GM18502 (cell line): Measurements from ENCODE around the gene ABHD14A.
"Not testable (repeated sequence)": the region's sequence is repeated elsewhere in the genome, so short reads cannot be mapped to it uniquely, and the experiment has no call there.

ENCODE experiments used
- ATAC-seq: cut with Tn5 transposase; IDR thresholded peaks from one replicate; pipeline ENCODE4 v1.9.1; 2021; ENCODE audit warnings: mild to moderate bottlenecking; ENCODE audit not compliant: unreplicated experiment, poor library complexity

The ABHD14A gene

DNA sequence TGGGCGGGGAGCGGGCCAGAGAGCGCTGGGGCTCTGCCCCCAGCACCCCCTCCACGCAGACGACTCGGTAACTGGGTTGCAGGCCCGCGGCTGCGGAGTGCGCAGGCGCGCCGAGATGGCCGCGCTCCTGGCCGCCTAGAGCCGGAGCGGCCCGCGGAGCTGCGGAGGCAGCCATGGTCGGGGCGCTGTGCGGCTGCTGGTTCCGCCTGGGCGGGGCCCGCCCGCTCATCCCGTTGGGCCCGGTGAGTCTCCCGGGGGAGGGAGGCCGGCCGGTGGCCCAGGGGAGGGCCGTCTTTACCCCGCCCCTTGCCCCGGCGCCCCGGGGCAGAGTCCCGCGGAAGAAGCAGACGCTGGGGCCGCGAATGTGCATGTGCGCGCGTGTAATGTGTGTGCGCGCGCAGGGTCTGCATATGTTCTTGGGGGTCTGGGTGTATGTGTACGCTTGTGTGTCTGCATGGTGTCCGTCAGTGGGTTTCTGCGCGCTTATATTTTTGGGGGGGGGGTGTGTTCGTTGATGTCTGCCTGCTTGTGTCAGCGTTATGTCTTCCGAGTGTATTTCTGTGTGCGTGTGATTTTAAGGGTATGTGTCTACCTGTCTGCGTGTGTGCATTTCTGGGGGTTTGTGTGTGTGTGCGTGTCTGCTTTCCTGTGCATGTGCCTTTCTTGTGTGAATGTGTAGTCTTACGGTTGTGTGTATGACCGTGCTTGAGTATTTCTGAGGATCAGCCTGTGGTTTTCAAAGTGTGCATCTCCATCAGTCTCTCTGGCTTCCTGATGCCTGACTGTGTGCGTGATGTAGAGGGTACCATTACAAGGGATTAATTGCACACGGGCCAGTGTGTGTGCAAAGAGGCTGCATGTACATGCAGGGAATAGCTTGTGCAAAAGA, at the start of gene ABHD14A:
Gene ABHD14A, plus strand, starts transcription at position 102 of the 889 bp plus-strand sequence. Its CDS starts 72 bp downstream, at position 174.
- ATAC-seq: peak; percentile 60

DNA sequence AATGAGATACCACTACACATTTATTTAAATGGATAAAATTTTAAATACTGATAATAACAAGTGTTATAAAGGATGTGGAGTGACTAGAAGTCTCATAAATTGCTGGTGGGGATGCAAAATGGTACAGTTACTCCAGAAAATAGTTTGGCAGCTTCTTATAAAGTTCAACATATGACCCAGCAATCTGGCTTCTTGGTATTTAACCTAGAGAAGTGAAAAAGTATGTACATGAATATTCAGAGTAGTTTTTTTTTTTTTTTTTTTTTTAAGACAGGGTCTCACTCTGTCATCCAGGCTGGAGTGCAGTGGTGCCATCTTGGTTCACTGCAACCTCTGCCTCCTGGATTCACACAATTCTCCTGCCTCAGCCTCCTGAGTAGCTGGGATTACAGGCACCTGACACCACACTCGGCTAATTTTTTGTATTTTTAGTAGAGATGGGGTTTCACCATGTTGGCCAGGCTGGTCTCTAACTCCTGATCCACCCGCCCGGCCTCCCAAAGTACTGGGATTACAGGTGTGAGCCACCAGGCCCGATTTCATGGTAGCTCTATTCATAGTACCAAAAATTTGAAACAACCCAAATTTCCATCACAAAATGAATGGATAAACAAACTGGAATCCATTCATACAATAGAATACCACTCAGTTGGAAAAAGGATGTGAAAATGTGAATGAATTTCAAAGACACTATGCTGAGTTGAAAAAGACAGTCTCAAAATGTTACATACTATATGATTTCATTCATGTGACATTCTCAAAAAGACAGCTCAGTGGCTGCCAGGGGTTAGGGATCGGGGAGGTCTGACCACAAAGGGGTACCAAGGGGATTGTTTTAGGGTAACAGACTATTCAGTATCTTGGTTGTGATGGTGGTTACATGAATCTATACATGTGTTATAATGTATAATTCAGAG, 47.5 kb upstream of the ABHD14A start:
- ATAC-seq: no peak

DNA sequence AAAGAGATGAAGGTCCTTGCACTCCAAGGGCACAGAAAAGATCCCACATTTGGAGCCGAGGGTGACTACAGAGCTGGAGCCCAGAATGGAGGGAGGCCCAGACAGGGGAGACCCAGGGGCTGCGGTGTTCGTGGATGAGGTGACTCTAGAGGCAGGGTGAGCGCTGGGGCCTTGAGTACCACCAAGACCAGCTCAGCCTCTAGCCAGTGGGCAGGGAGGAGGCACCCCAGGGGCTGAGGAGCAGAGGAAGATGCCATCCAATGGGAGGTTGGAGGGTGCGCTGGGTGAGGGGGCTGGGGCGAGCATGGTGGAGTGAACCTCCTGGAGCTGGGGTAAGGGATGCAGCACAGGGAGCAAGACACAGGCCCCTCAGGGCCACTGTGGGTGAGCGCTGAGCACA, 46.4 kb upstream of the ABHD14A start:
- ATAC-seq: no peak

DNA sequence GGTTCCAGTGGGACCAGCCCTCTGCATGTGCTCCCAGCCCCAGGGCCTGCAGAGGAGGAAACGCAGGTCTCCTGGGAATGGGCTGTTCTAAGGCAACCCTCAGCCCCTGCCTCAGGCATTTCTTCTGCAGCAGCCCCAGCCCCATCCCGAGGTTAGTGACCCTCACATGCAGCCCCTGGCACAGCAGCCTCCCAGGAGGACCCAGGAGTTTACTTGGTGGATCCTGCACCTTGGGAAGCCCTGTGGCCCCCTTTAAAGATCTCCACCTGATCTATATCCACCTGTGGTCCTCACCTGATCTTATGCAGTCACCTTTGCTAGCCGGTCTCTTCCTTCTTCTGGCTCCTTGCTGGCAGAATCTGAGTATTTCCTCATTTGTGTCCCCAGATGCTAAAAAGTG, 45.9 kb upstream of the ABHD14A start:
- ATAC-seq: not testable (repeated sequence)

DNA sequence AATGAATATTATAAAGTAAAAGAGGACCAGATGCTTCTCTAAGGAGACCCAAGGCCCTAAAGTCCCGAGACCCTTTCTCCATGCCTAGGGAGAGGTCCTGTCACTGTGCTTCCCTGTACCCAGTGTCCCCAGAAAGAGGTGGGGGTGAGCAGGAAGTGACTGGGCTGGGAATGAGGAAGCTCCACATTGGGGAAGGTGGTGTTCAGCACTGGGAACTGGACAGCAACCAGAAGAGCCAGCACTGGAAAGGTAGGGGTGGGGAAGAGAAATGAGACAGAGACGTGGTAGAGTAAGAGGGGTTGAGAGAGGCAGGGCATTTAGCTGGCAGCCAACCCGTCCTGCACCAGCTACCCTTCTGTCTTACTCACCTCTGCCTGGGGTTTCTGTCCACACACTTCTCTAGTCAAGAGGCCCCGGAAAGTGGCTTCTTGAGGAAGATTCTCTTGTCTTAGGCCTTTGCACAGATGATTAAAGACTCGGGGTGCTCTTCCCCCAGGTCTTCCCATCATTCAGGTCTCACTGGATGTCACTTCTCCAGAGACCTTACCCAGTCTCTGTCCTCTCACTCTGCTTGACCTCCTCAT, 45.4 kb upstream of the ABHD14A start:
- ATAC-seq: no peak

DNA sequence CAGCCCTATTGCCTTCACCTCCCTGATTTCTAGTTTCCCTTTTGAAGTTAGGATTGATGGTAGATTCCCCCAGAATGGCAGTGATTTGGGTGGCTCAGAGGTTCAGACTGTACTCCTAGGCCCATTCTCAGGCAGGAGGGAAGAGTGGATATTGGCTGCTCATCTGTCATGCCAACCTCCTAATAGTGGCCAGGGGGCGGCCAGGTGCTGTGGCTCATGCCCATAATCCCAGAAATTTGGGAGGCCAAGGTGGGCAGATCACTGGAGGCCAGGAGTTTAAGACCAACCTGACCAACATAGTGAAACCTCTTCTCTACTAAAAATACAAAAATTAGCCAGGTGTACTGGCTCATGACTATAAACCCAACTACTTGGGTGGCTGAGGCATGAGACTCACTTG, 44.4 kb upstream of the ABHD14A start:
- ATAC-seq: no peak

DNA sequence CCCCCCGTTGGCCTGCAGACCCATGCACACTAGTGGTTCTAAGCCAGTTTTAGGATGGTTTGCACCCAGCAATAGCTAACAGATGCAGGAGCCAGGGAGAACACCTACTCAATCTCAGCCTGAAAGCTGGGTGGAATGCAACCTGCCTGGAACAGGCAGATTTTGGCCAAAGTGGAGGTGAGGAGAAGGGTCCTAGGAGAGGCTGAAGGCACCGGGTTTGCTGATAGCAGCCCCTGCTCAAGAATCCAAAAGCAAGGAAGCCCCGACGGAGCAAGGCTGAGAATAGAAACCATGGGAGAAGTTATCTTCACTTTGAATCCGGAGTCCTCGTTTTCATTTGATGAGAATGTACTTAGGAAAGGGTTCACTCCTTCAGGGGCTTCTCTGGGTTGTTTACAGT, 43.1 kb upstream of the ABHD14A start:
- ATAC-seq: no peak

DNA sequence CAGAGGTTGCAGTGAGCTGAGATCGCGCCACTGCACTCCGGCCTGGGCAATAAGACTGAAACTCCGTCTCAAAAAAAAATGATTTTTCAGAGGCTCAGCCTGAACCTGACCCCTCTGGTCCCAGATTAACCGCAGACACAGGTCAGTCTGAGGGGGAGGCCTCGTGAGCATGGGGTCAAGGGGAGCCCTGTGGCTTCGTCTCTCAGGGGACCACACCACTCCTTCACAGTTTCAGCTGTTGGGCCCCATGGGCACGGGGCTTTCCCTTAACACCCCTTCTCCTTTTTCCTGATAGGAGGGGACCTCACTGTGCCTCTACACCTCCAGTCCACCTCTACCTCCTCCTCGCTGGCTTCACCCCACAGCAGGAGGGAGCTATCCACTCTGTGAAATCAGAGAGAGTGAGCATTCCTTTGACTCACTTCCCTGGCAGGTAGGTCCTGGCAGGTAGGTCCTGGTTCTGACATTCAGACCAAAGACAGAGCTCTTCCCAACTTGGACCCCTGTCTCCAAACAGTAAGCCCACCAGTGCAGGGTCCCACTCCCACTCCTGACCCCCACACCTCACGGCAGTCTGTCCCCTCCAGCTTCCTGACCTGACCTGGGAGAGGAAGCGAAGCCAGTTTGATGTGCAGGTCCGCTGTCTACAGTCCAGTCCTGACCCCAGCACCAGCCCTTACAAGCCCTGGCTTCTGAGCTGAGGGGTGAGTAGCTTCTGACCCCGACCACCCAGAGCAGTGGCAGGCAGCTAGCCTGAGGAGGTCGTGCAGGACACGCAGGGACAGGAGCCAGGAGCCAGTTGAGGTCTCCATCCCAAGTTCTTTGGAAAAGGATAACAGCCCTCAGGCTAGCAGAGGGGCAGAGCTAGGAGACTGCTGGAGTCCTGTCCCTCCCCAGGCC, 42.1 kb upstream of the ABHD14A start:
- ATAC-seq: no peak

DNA sequence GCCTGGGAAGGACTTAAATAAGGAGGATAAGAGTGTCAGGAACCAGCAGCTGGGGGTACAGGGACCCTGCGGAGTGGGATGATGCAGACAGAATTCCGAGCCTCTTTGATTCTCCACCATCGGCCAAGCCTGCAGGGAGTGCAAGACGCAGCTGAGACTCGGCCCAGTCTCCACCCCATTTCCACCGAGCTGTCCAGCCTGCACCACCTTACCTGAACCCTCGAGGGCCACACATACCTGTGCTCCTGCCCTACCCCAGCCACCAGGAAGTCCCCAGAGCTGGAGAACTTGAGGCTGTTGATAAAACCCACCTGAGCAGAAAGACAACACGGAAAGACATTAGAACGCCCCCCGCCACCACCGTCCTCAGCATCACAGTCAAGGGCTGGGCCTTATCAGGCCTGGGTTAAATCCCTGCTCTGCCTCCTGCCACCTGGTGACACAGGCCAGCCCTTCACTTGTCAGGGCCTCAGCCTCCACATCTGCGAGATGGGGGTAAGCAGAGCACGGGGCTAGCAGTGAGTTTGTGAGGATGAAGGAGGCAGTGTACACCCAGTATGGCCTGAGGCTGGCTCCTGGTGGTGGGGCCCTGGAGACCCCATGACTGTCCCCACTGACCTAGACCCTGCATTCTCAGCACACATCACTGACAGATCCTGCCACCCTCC, 41.3 kb upstream of the ABHD14A start:
- no peak for ATAC-seq

DNA sequence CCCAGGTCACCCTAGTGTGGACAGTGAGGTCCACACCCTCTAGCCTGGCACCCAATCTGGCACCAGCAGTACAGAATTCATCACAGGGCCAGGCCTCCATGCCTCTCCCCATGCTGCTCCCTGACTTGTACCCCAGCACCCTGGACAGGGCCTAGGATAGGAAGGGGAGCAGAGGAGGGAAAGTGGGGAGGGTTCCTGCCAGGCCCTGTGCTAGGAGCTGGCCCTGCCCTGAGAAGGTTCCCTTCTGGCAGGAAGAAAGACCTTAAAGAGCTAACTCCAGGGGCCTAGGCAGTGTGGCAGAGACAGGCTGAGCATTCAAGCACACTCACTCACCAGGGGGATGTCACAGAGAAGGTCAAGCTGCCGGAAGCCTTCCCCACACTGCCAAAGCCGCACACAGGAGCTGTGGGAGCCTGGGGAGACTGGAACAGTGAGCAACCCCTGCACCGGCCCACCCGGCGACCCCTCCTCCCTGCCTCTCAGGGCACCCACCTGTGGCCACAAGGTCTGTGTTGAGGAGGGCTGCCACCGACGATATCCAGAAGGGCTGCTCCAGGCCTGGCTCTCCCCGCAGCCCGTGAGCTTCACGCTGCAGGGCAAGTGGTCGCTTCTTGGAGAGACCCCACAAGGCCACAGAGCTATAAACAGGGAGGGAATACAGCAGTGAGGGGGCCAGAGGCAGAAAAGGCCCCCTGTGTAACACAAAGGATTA, 40.6 kb upstream of the ABHD14A start:
- ATAC-seq: no peak

DNA sequence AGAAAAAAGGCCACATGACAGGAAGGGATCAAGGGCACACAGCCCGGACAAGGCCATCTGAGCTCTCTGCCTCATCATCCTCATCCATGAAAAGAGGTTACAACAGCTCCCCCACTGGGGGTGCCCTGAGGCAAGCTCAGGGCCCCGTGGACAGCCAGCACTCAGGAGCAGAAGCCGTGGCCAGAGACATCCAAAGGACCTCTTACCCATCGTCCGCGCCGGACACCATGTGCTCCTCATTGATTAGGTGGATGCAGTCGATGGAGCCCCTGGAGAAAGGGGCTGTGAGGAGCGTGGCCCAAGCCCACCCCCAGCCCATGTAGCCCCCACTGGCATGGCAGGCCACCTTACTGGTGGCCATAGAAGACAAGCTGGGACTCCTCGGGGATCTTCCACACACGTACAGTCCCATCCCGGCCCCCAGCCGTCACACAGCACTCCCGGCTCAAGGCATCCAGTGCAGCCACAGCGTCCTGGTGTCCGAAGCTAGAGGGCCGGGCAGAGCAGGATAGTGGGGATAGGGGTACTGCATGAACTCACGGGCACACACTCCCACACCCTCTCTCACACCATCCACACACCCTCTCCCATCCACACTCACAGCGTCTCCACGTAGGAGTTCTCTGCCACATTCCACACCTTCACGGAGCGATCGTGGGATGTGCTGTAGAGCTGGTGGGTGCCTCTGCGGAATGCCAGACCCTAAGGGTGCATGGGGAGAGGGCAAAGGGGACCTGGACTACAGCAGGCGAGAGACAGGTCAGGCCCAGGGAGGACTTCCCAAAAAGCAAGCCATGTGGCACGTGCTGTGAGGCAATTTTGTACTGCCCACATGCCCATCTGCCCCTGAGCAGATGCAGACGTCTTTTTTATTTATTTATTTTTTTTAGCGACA, 39.6 kb upstream of the ABHD14A start:
- no peak for ATAC-seq

DNA sequence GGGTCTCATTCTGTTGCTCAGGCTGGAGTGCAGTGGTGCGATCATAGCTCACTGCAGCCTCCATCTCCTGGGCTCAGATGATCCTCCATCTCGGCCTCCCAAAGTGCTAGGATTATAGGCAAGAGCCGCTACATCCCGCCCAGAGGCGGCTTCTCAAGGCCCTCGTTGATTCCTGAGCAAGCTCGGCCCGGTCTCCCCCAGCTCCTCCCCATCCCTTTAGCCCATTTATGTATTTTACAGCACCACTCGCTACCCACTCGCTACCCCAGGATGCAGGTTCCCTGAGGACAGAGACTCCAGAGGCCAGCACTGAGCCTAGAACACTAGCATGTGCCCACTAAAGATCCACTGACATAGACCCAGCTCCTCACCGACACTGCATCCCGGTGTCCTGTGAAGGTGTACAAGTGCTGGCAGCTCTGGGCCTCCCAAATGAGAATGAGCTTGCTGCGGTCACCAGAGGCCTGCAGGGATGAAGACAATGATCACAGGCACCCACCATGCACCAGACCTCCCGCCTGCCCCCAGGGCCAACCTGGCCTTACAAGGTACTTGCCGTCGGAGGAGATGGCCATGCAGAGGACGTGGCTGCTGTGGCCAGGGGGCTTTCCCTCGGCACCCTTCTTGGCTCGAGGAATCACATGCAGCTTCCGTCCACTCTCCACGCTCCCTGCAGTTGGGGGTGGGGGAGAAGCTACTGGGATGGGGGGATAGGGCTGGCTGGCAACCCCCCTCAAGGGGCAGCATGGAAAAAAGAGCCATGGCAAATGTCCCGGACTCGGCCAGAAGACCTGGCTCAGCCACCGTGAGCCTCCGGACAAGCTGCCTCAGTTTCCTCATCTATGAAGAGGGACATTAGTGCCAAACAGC, 38.7 kb upstream of the ABHD14A start:
- no peak for ATAC-seq

DNA sequence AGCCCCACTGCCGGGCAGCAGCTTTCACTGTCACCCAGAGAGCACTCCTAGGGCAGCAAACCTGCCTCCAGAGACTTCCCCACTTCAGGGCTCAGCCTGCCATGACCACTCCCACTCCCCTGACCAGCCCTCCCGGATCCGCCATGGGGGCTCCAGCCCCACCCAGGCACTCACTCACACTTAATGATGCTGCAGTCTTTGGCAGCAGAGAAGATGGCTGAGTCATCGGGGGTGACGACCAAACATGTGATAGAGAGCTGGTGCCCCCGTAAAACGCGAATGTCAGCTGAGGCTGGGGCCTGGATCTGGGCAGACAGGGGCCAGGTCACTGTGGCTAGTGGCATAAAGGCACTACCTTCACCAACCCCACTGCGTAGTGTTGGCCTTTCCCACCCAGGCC, 37.9 kb upstream of the ABHD14A start:
- ATAC-seq: no peak

DNA sequence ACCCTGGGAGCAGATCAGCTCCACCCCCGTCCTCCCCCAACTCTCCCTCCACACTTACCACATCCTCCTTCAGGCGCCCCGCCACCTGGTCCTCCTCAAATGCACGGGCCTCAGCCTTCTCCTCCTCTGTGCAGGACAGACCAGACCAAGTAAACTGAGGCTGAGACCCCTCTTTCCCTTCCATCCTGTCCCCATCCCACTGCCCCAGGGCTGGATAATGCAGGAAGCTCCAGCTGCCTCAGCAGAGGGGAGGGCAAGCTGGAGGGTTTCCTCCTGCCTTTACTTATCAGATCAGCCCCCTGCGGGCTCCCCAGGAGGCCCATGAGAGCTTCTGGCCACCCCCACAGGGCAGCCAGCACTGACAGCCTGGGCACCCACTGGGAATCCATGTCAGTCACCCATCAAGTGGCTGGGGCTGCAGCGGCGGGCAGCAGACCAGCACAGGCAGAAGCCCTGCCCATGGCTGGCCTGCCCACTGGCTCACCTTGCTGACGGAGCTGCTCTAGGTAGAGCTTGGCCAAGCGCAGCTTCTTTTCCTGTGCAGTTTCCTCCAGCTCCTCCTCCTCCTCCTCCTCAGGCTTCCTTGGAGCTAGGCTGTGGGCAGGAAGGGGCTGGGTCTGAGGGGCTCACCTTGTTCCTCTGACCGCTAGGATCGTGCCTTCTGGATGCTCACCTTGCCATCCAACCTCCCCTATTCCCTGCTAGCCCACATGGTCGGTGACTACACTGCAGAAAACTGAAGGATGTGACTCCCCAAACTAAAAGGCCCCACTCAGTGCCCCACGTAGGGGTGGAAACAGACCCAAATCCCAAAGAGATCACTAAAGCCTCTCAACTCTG, 37.0 kb upstream of the ABHD14A start:
- ATAC-seq: no peak

DNA sequence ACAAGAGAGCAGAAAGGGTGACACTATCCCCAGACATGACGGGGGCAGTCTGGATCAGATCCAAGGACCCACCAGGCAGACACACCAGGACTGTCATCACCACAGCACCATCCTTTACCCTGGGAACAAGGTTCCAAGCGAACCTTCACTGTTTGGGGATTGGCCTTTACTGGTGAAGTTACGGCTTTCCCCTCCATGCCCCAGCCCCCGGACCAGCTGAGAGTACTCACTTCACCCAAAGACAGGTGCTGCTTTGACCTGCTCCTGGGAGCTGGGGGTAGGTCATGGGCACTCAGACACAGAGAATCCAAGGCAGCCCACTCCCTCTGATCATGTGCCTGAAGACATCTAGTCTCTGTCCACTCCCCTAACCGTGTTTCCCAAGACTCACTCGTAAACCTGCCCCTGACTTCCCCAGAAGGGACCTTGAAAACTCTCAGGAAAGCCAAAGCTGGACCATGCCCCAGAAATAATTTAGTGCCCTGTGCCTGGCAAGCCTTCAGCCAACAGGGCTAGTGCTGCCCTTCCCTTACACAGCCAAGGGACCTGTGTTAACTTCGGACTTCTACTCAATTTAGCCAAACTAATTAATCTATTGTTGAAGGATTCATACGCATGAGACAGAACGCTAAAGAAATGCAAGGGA, 36.0 kb upstream of the ABHD14A start:
- ATAC-seq: no peak
